Neural cell (in vitro differentiated cells): ENCODE data around the gene SMS. TPM values are rescaled to one million over a fixed set of nuclear protein-coding genes. Genes with fewer than 3 reads are reported as not detected.

Experiments
- H2AFZ ChIP-seq: fragments of 200-600, 300-800 bp; sonication (generic), shearing (Covaris generic); 2 replicates; pipeline ENCODE4 v1.6.0; 2014; ENCODE audit warnings: low read depth, mild to moderate bottlenecking, antibody characterized with exemption, low read length, moderate library complexity
- H3F3A ChIP-seq: fragments of 200-600 bp; shearing (Covaris generic); 2 replicates; pipeline ENCODE4 v1.6.1; 2016; ENCODE audit warnings: mild to moderate bottlenecking, moderate library complexity, mixed read lengths, antibody characterized with exemption, low read length; ENCODE audit not compliant: insufficient read depth, poor library complexity, severe bottlenecking
- H3K27ac ChIP-seq: fragments of 200-600, 300-800 bp; sonication (generic), shearing (Covaris generic); 2 replicates; pipeline ENCODE4 v1.5.1; 2014; ENCODE audit warnings: mild to moderate bottlenecking, low read length, moderate library complexity
- H3K27me3 ChIP-seq: fragments of 300-800, 200-600 bp; sonication (generic), shearing (Covaris generic); 2 replicates; pipeline ENCODE4 v1.6.0; 2014; ENCODE audit warnings: mild to moderate bottlenecking, low read depth, low read length, moderate library complexity; ENCODE audit not compliant: insufficient read depth
- H3K36me3 ChIP-seq: fragments of 300-800, 200-600 bp; sonication (generic), shearing (Covaris generic); 2 replicates; pipeline ENCODE4 v1.5.1; 2014; ENCODE audit warnings: mild to moderate bottlenecking, antibody characterized with exemption, low read length, moderate library complexity; ENCODE audit not compliant: insufficient read depth
- H3K4me2 ChIP-seq: fragments of 300-800, 200-600 bp; sonication (generic), shearing (Covaris generic); 2 replicates; pipeline ENCODE4 v1.6.0; 2014; ENCODE audit warnings: mild to moderate bottlenecking, low read length
- H3K4me3 ChIP-seq: fragments of 300-800, 200-600 bp; sonication (generic), shearing (Covaris generic); 2 replicates; pipeline ENCODE4 v1.5.1; 2014; ENCODE audit warnings: mild to moderate bottlenecking, low read length, moderate library complexity
- H3K79me2 ChIP-seq: fragments of 200-600 bp; shearing (Covaris generic); replicated peaks from 2 replicates; pipeline ENCODE4 v1.6.0; 2014; ENCODE audit warnings: mild to moderate bottlenecking, low read length, moderate library complexity; ENCODE audit not compliant: insufficient read depth
- H3K9ac ChIP-seq: fragments of 300-800, 200-600 bp; sonication (generic), shearing (Covaris generic); 2 replicates; pipeline ENCODE4 v1.6.1; 2016; ENCODE audit warnings: mild to moderate bottlenecking, low read length, mixed read lengths
- H3K9me2 ChIP-seq: fragments of 200-600 bp; shearing (Covaris generic); 2 replicates; pipeline ENCODE4 v1.6.1; 2016; ENCODE audit warnings: mild to moderate bottlenecking, low read length, mixed read lengths; ENCODE audit not compliant: insufficient read depth
- H3K9me3 ChIP-seq: fragments of 200-600, 300-800 bp; sonication (generic), shearing (Covaris generic); 2 replicates; pipeline ENCODE4 v1.6.1; 2016; ENCODE audit warnings: mild to moderate bottlenecking, mixed run types, low read length, moderate library complexity, mixed read lengths
- H4K20me1 ChIP-seq: fragments of 200-600 bp; shearing (Covaris generic); 2 replicates; pipeline ENCODE4 v1.6.1; 2016; ENCODE audit warnings: mild to moderate bottlenecking, mixed run types; ENCODE audit not compliant: insufficient read depth
- EP300 ChIP-seq: fragments of 450-650 bp; conservative IDR thresholded peaks from 2 replicates; pipeline ENCODE4 v1.6.1; 2014; ENCODE audit warnings: antibody characterized with exemption, mild to moderate bottlenecking, moderate library complexity; ENCODE audit not compliant: poor library complexity, severe bottlenecking
- EZH2 ChIP-seq: fragments of 200-600, 300-800 bp; shearing (Covaris generic), sonication (generic); IDR thresholded peaks from 2 replicates; pipeline ENCODE4 v1.6.1; 2014; ENCODE audit warnings: antibody characterized with exemption, low read length, borderline replicate concordance, mild to moderate bottlenecking; ENCODE audit not compliant: insufficient read depth, poor library complexity, severe bottlenecking
- MXI1 ChIP-seq: fragments of 450-650 bp; conservative IDR thresholded peaks from 2 replicates; pipeline ENCODE4 v1.6.1; 2014; ENCODE audit warnings: antibody characterized with exemption, mild to moderate bottlenecking; ENCODE audit not compliant: poor library complexity, severe bottlenecking
- POLR2AphosphoS5 ChIP-seq: IDR thresholded peaks from 2 replicates; pipeline ENCODE4 v1.6.1; 2012
- RAD21 ChIP-seq: fragments of 450-650 bp; conservative IDR thresholded peaks from 2 replicates; pipeline ENCODE4 v1.6.1; 2014; ENCODE audit warnings: antibody characterized with exemption, mild to moderate bottlenecking, moderate library complexity
- SMC3 ChIP-seq: fragments of 450-650 bp; conservative IDR thresholded peaks from 2 replicates; pipeline ENCODE4 v1.6.1; 2014; ENCODE audit warnings: antibody characterized with exemption, mild to moderate bottlenecking, moderate library complexity; ENCODE audit not compliant: poor library complexity
- TAF1 ChIP-seq: IDR thresholded peaks from 2 replicates; pipeline ENCODE4 v1.6.1; 2012; ENCODE audit warnings: low read depth
- polyA plus RNA-seq: library from polyadenylated mRNA; depleted of rRNA; stranded (reverse); fragments of >200 nt; gene quantifications from 2 replicates; pipeline ENCODE4 v1.2.3, GENCODE V29; 2014
- TF ChIP-seq, protein P1 (sequence below): IDR thresholded peaks from 2 replicates; pipeline ENCODE4 v1.6.1; 2012; ENCODE audit warnings: borderline replicate concordance
- TF ChIP-seq, protein P2 (sequence below): fragments of 450-650 bp; IDR thresholded peaks from 2 replicates; pipeline ENCODE4 v1.5.1; 2014; ENCODE audit warnings: antibody characterized with exemption, mild to moderate bottlenecking, moderate library complexity; ENCODE audit not compliant: poor library complexity, severe bottlenecking

SMS gene
- polyA plus RNA-seq, 1 donor from 2014 or later, result 101 TPM

- Histone ChIP-seq H3K9me2 (no peaks in the 10 kb centered on the region), H3K9me3 (no peaks in the 10 kb centered on the region), H3K9ac (no peak overlapping the region), H3K36me3 (no peaks in the 10 kb centered on the region), H3K27ac (no peak overlapping the region), H3K4me3 (no peak overlapping the region), H3F3A (no peaks in the 10 kb centered on the region), H3K4me2 (no peak overlapping the region), H3K79me2 (peaks cover 26% of the 10 kb centered on the region), H2AFZ (no peak overlapping the region), H3K27me3 (no peaks in the 10 kb centered on the region), H4K20me1 (no peaks in the 10 kb centered on the region)
- TF ChIP-seq, protein P1, sequence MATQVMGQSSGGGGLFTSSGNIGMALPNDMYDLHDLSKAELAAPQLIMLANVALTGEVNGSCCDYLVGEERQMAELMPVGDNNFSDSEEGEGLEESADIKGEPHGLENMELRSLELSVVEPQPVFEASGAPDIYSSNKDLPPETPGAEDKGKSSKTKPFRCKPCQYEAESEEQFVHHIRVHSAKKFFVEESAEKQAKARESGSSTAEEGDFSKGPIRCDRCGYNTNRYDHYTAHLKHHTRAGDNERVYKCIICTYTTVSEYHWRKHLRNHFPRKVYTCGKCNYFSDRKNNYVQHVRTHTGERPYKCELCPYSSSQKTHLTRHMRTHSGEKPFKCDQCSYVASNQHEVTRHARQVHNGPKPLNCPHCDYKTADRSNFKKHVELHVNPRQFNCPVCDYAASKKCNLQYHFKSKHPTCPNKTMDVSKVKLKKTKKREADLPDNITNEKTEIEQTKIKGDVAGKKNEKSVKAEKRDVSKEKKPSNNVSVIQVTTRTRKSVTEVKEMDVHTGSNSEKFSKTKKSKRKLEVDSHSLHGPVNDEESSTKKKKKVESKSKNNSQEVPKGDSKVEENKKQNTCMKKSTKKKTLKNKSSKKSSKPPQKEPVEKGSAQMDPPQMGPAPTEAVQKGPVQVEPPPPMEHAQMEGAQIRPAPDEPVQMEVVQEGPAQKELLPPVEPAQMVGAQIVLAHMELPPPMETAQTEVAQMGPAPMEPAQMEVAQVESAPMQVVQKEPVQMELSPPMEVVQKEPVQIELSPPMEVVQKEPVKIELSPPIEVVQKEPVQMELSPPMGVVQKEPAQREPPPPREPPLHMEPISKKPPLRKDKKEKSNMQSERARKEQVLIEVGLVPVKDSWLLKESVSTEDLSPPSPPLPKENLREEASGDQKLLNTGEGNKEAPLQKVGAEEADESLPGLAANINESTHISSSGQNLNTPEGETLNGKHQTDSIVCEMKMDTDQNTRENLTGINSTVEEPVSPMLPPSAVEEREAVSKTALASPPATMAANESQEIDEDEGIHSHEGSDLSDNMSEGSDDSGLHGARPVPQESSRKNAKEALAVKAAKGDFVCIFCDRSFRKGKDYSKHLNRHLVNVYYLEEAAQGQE, result no peak
- TF ChIP-seq EZH2, result no peak
- TF ChIP-seq SMC3, result no peak
- no peak for TF ChIP-seq MXI1
- TF ChIP-seq, protein P2, sequence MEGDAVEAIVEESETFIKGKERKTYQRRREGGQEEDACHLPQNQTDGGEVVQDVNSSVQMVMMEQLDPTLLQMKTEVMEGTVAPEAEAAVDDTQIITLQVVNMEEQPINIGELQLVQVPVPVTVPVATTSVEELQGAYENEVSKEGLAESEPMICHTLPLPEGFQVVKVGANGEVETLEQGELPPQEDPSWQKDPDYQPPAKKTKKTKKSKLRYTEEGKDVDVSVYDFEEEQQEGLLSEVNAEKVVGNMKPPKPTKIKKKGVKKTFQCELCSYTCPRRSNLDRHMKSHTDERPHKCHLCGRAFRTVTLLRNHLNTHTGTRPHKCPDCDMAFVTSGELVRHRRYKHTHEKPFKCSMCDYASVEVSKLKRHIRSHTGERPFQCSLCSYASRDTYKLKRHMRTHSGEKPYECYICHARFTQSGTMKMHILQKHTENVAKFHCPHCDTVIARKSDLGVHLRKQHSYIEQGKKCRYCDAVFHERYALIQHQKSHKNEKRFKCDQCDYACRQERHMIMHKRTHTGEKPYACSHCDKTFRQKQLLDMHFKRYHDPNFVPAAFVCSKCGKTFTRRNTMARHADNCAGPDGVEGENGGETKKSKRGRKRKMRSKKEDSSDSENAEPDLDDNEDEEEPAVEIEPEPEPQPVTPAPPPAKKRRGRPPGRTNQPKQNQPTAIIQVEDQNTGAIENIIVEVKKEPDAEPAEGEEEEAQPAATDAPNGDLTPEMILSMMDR, result no peak
- no peak for TF ChIP-seq TAF1
- no peak for TF ChIP-seq POLR2AphosphoS5
- TF ChIP-seq RAD21, result no peak
- TF ChIP-seq EP300, result no peak
These were observed 15.1 kb downstream of the SMS start for GRCh38 chrX:21955403-21956189.

DNA sequence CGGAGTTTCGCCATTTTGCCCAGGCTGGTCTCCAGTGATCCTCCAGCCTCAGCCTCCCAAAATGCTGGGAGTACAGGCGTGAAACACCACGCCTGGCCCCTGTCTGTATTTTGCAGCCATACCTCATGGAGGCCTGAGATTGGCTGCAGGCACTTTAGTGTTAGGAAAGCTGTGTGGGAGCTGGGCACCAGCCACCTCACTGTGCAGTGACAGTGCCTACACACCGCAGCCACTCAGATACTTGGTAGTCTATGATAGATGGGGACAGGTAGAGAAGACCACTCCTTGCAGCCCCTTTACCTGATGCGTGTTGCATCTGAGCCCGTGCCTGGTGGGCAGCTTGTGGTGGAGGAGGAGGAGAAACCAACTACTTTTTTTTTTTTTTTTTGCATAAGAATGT lies 16.3 kb downstream of the SMS start:
- H3K27me3 ChIP-seq, result no peaks in the 10 kb centered on the region
- H3K79me2 ChIP-seq, result peaks cover 24% of the 10 kb centered on the region
- H3F3A ChIP-seq, result no peaks in the 10 kb centered on the region
- no peaks in the 10 kb centered on the region for H3K9me3 ChIP-seq
- TF ChIP-seq TAF1 (no peak), RAD21 (no peak)
- H3K27ac ChIP-seq, result no peak overlapping the region
- H3K9ac ChIP-seq, result no peak overlapping the region
- no peak overlapping the region for H3K4me3 ChIP-seq
- no peaks in the 10 kb centered on the region for H3K36me3 ChIP-seq
- no peak overlapping the region for H3K4me2 ChIP-seq
- no peaks in the 10 kb centered on the region for H4K20me1 ChIP-seq
- no peak overlapping the region for H2AFZ ChIP-seq
- H3K9me2 ChIP-seq, result no peaks in the 10 kb centered on the region
